SK-N-SH (cell line): ENCODE results near the gene CDH11. TPM values are rescaled to one million over a fixed set of nuclear protein-coding genes. Genes with fewer than 3 reads are reported as not detected.
A peak's percentile ranks its signal among the peaks of the same experiment; 100 is the strongest.

Source experiments
- CTCF ChIA-PET: fragments of 300-600, 350-600 bp; formaldehyde crosslinking; extraction: SDS; loops from one replicate; lab custom pipeline; 2021; lab: Yijun Ruan, JAX
- POLR2A ChIA-PET: fragments of 350-600 bp; sonication (Branson Sonifier 250); formaldehyde crosslinking; extraction: SDS; loops from one replicate; lab custom pipeline; 2020; ENCODE audit warnings: antibody characterized with exemption, inconsistent platforms; lab: Yijun Ruan, JAX
- DNase-seq: peaks from one replicate; pipeline ENCODE4 v3.0.0; 2012
- H2AFZ ChIP-seq: fragments of 200-600 bp; sonication (generic); 2 replicates; pipeline ENCODE4 v1.8.1; 2016; ENCODE audit warnings: antibody characterized with exemption, mild to moderate bottlenecking, low read depth
- H3F3A ChIP-seq: fragments of 200-600 bp; sonication (generic); replicated peaks from 2 replicates; pipeline ENCODE3; 2016; ENCODE audit warnings: antibody characterized with exemption, mild to moderate bottlenecking; ENCODE audit not compliant: insufficient read depth
- H3K27ac ChIP-seq, 2 experiments: fragments of 200-500 bp in 1 of 2; fragments of 200-600 bp in 1 of 2; sonication (Bioruptor generic) in 1 of 2; sonication (generic), shearing (Covaris generic) in 1 of 2; 2 replicates each; pipeline versions ENCODE4 v1.5.1 to v1.6.1; 2014 to 2016; ENCODE audit warnings: low read depth in 2 of 2, inconsistent platforms in 1 of 2, low read length in 1 of 2, mild to moderate bottlenecking in 1 of 2, mixed read lengths in 1 of 2
- H3K27me3 ChIP-seq: fragments of 200-600 bp; sonication (generic), shearing (Covaris generic); 2 replicates; pipeline ENCODE4 v1.6.1; 2016; ENCODE audit warnings: mixed run types; ENCODE audit not compliant: insufficient read depth
- H3K36me3 ChIP-seq, 2 experiments: fragments of 200-500 bp in 1 of 2; fragments of 200-600 bp in 1 of 2; sonication (Bioruptor generic) in 1 of 2; sonication (generic) in 1 of 2; replicated peaks in 1 of 2; 2 replicates each; pipeline versions ENCODE3 to v1.5.1; 2014 to 2016; ENCODE audit warnings: low read length in 1 of 2, mild to moderate bottlenecking in 1 of 2; ENCODE audit not compliant: insufficient read depth in 2 of 2, control insufficient read depth in 1 of 2
- H3K4me1 ChIP-seq, 2 experiments: fragments of 200-500 bp in 1 of 2; fragments of 200-600 bp in 1 of 2; sonication (Bioruptor generic) in 1 of 2; sonication (generic), shearing (Covaris generic) in 1 of 2; 2 replicates each; pipeline versions ENCODE4 v1.5.1 to v1.6.1; 2014 to 2016; ENCODE audit warnings: low read depth in 1 of 2, low read length in 1 of 2, mixed run types in 1 of 2; ENCODE audit not compliant: insufficient read depth in 2 of 2, control insufficient read depth in 1 of 2
- H3K4me2 ChIP-seq: fragments of 200-600 bp; sonication (generic), shearing (Covaris generic); 2 replicates; pipeline ENCODE4 v1.6.1; 2017; ENCODE audit warnings: mixed run types
- H3K4me3 ChIP-seq, 2 experiments: fragments of 200-500 bp in 1 of 2; fragments of 200-600 bp in 1 of 2; sonication (Bioruptor generic) in 1 of 2; sonication (generic), shearing (Covaris generic) in 1 of 2; 2 replicates each; pipeline versions ENCODE4 v1.5.1 to v1.8.1; 2014 to 2016; ENCODE audit warnings: low read depth in 2 of 2, inconsistent platforms in 1 of 2, low read length in 1 of 2, mild to moderate bottlenecking in 1 of 2, mixed read lengths in 1 of 2, moderate library complexity in 1 of 2
- H3K79me2 ChIP-seq: fragments of 200-600 bp; sonication (generic); 2 replicates; pipeline ENCODE4 v1.8.1; 2017; ENCODE audit warnings: mild to moderate bottlenecking; ENCODE audit not compliant: insufficient read depth
- H3K9ac ChIP-seq: fragments of 200-600 bp; sonication (generic); 2 replicates; pipeline ENCODE4 v1.6.1; 2017; ENCODE audit warnings: mixed run types
- H3K9me2 ChIP-seq: fragments of 200-600 bp; sonication (generic); 2 replicates; pipeline ENCODE4 v1.6.1; 2017; ENCODE audit warnings: mixed run types
- H3K9me3 ChIP-seq: fragments of 200-600 bp; sonication (generic); 2 replicates; pipeline ENCODE4 v1.6.1; 2017; ENCODE audit warnings: mixed run types, mild to moderate bottlenecking, moderate library complexity
- H4K20me1 ChIP-seq: fragments of 200-600 bp; sonication (generic); 2 replicates; pipeline ENCODE4 v1.6.1; 2017; ENCODE audit warnings: mild to moderate bottlenecking, mixed run types; ENCODE audit not compliant: insufficient read depth
- ELF1 ChIP-seq: IDR thresholded peaks from 2 replicates; pipeline ENCODE4 v1.4.0; 2012
- EZH2phosphoT487 ChIP-seq: fragments of 200-600 bp; sonication (generic); IDR thresholded peaks from 2 replicates; pipeline ENCODE4 v1.6.1; 2017; ENCODE audit warnings: low read depth, mixed run types, mild to moderate bottlenecking, antibody characterized with exemption, moderate library complexity, borderline replicate concordance
- FOSL2 ChIP-seq: IDR thresholded peaks from 2 replicates; pipeline ENCODE4 v1.4.0; 2012; ENCODE audit warnings: low read depth, mild to moderate bottlenecking, moderate library complexity, borderline replicate concordance
- GABPA ChIP-seq: IDR thresholded peaks from 2 replicates; pipeline ENCODE4 v1.4.0; 2012; ENCODE audit warnings: low read depth, mild to moderate bottlenecking
- GATA2 ChIP-seq: sonication (generic); formaldehyde crosslinking; IDR thresholded peaks from 2 replicates; pipeline ENCODE4 v1.5.0; 2020; ENCODE audit warnings: mild to moderate bottlenecking, missing genetic modification reagents
- MEF2A ChIP-seq: IDR thresholded peaks from 2 replicates; pipeline ENCODE4 v1.4.0; 2012; ENCODE audit warnings: low read depth, borderline replicate concordance
- MXI1 ChIP-seq: IDR thresholded peaks from 2 replicates; pipeline ENCODE4 v1.6.1; 2012; ENCODE audit warnings: mild to moderate bottlenecking, low read depth, low read length, improper control_type of control experiment
- PBX3 ChIP-seq: IDR thresholded peaks from 2 replicates; pipeline ENCODE4; 2012
- POLR2AphosphoS5 ChIP-seq: IDR thresholded peaks from 2 replicates; pipeline ENCODE4 v1.6.1; 2012; ENCODE audit warnings: low read depth, low read length
- REST ChIP-seq: IDR thresholded peaks from 2 replicates; pipeline ENCODE4 v1.6.1; 2012; ENCODE audit warnings: mild to moderate bottlenecking, low read depth, low read length, moderate library complexity
- RFX5 ChIP-seq: IDR thresholded peaks from 2 replicates; pipeline ENCODE4 v1.6.1; 2012; ENCODE audit warnings: mild to moderate bottlenecking, improper control_type of control experiment, low read length
- SIN3A ChIP-seq: IDR thresholded peaks from 2 replicates; pipeline ENCODE4 v1.6.1; 2012; ENCODE audit warnings: low read depth, mild to moderate bottlenecking, low read length, moderate library complexity, borderline replicate concordance
- SMC3 ChIP-seq: IDR thresholded peaks from 2 replicates; pipeline ENCODE4 v1.6.1; 2012; ENCODE audit warnings: low read depth, low read length, improper control_type of control experiment
- TAF1 ChIP-seq: IDR thresholded peaks from 2 replicates; pipeline ENCODE4 v1.6.1; 2012; ENCODE audit warnings: low read depth, mild to moderate bottlenecking, low read length, moderate library complexity, borderline replicate concordance
- USF1 ChIP-seq: IDR thresholded peaks from 2 replicates; pipeline ENCODE4 v1.4.0; 2012; ENCODE audit warnings: low read depth, borderline replicate concordance
- USF2 ChIP-seq: fragments of 150-350 bp; IDR thresholded peaks from 2 replicates; pipeline ENCODE4 v1.6.1; 2017; ENCODE audit warnings: antibody characterized with exemption, low read length, low read depth, borderline replicate concordance
- ZBTB33 ChIP-seq: IDR thresholded peaks from 2 replicates; pipeline ENCODE4 v1.4.0; 2012; ENCODE audit warnings: low read depth, borderline replicate concordance
- WGBS: methylation state at CpG from one replicate; pipeline ENCODE4 v1.1.6; 2017; ENCODE audit warnings: low lambda C conversion rate; 5-methylcytosine and 5-hydroxymethylcytosine counted together
- polyA plus RNA-seq, 3 experiments: library from polyadenylated mRNA; depleted of rRNA; stranded (reverse); fragments of >200 nt; gene quantifications; 2 replicates each; pipeline ENCODE4 v1.2.3, GENCODE V29; 2012

CDH11 gene
- polyA plus RNA-seq, 1 of the 3 experiments (the other 2 are of a cell fraction): 269 TPM

- no peak for TF ChIP-seq REST
- TF ChIP-seq GATA2: no peak
- TF ChIP-seq SIN3A: 0 out of 2 replicates have a peak, but pooled peaks have one; percentile 28
- TF ChIP-seq USF1: no peak
- TF ChIP-seq PBX3: peak; percentile 60
- no peak for TF ChIP-seq RFX5
- TF ChIP-seq EZH2phosphoT487: no peak
- TF ChIP-seq, all 33 proteins: peak for 10
Measured at GRCh38 chr16:65024767-65025178, 97.1 kb downstream of the CDH11 start (continued).

- TF ChIP-seq ZBTB33: no peak
- TF ChIP-seq SMC3: no peak
- no peak for TF ChIP-seq TAF1
- no peak for TF ChIP-seq FOSL2
- TF ChIP-seq ELF1: no peak
- no peak for TF ChIP-seq MEF2A
- TF ChIP-seq GABPA: no peak
- no peak for TF ChIP-seq EZH2phosphoT487
- TF ChIP-seq USF2: no peak
- no peak for TF ChIP-seq POLR2AphosphoS5
- no peak for TF ChIP-seq MXI1
- TF ChIP-seq GATA2: no peak
- Histone ChIP-seq H3F3A (peaks cover 34% of the 10 kb centered on the region), H3K9ac (no peak overlapping the region), H3K9me3 (no peaks in the 10 kb centered on the region), H3K4me1 (peaks cover 5 to 13% of the 10 kb centered on the region in 2 experiments), H3K4me2 (no peak overlapping the region), H3K9me2 (no peaks in the 10 kb centered on the region), H3K4me3 (no peak overlapping the region), H2AFZ (no peak overlapping the region), H4K20me1 (peaks cover 64% of the 10 kb centered on the region), H3K36me3 (peaks cover 10 to 35% of the 10 kb centered on the region in 2 experiments), H3K79me2 (peaks cover 95% of the 10 kb centered on the region), H3K27me3 (no peaks in the 10 kb centered on the region), H3K27ac (peak overlapping the region; percentile 58 to 85; a peak in 2 of 4 replicates)
- 86% methylated on average over 4 of the region's 4 CpGs for WGBS
- POLR2A ChIA-PET: no interaction called here
- CTCF ChIA-PET: no interaction called here
- DNase-seq: no peak
Measured at GRCh38 chr16:65023802-65024201, 98.1 kb downstream of the CDH11 start.
